HG03520 (cell line): ENCODE results near the gene FOXN4.

Experiments
- ATAC-seq: cut with Tn5 transposase; IDR thresholded peaks from one replicate; pipeline ENCODE4 v1.9.1; 2021; ENCODE audit warnings: mild to moderate bottlenecking, moderate library complexity; ENCODE audit not compliant: unreplicated experiment

Gene FOXN4

GRCh38 chr12:109284392-109284791, 24.7 kb downstream of the FOXN4 start:
- ATAC-seq: no peak

- ATAC-seq: no peak
These were observed 27.6 kb downstream of the FOXN4 start for GRCh38 chr12:109281452-109281851.

GRCh38 chr12:109279525-109279924, 29.6 kb downstream of the FOXN4 start:
- ATAC-seq: no peak

GRCh38 chr12:109278912-109279311, 30.2 kb downstream of the FOXN4 start:
- no peak for ATAC-seq

DNA sequence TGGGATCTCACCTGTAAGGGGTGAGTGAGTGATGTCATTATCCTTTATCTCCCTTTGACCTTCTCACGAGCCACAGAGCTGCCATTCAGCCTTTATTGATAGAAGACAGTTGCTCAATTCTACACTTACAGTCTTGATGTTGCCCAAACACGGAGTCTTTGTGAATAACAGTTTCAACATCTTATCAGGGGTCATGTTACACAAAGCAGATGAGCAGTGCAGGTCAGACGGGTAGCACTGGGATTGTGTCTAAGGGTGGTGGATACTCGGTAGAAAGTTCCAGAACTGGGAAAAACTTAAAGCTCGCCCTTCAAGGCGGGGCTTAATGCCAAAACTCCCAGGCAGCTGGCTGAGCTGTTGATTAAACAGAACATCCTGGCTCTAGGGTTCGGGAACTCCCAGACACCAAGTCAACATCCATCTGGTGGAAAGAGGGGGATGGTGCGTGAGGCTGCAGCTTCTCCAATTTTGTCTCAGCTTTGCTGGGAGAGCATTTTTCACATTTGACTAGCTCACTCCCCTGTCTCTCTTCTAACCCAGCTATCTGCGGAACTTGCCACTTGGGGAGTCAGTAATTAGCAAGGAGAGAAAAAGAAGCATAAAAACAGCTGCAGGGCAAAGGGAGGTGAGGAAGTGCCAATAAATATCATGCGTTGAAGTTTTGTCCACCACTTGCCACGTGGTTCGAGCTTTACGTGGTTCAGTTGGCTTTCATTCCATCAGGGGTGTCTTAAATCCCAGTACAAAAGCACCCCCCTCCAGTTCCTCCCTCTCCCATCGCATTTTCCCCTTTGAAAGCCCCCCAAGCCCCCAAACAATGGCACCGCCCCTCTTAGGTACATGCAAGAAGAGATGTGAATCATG, 31.0 kb downstream of the FOXN4 start:
- ATAC-seq: no peak

DNA sequence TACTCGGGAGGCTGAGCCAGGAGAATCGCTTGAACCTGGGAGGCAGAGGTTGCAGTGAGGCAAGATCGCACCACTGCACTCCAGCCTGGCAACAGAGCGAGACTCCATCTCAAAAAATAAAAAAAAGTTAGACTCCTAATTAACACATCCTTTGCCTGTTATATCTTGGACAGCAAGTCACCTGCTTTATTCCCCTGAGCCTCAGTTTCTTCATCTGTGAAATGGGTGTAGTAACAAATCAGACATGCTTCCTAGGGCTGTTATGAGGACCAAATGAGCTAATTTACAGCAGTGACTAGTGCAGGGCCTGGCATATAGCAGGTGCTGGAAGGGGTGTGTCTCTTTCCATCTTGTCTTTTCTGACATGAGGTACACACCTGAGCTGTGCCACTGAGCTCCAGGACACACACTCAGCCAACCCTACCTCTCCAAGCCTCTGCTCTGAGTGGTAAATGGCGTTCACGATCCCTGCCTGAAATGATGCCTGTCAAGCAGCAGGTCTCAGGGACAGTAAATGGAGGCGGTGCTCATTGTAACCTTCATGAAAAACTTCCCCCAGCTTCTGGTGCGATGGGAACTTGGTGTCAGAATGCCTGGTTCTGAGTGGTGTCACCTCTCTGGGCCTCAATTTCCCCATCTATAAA, 31.7 kb downstream of the FOXN4 start:
- no peak for ATAC-seq

GRCh38 chr12:109276160-109276559, 32.9 kb downstream of the FOXN4 start:
- ATAC-seq: no peak

DNA sequence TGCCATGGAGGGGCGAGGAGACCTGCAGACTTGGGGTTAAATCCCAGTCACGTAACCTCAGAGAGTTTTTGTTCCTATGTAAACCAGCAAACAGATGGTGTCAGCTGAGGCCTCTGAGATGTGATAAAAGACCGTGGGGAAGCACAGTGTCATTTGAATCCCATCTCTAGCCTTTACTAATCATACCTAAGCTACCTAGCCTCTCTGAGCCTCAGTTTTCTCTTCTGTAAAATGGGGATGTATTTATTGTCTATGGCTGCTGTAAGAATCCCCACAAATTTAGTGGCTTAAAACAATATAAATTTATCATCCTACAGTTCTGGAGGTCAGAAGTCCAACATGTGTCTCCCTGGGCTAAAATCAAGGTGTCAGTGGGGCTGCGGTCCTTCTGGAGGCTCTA, 33.9 kb downstream of the FOXN4 start:
- no peak for ATAC-seq

DNA sequence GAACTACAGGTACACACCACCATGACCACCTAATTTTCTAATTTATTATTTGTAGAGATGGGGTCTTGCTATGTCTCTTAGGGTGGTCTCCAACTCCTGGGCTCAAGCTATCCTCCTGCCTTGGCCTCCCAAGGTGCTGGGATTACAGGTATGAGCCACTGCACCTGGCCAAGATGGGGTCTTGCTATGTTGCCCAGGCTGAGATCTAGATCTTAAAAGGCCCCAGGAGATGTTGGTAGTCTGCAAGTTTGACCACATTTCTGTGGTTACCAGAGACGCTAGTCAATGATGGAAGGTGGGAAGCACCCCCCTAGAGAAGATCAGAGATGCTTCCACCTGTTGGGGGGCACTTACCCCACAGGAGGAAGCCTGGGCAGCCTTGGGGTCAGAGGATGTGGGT, 34.7 kb downstream of the FOXN4 start:
- ATAC-seq: no peak

- no peak for ATAC-seq
These were observed 35.7 kb downstream of the FOXN4 start for GRCh38 chr12:109273354-109273753.

- no peak for ATAC-seq
These were observed 37.7 kb downstream of the FOXN4 start for GRCh38 chr12:109271418-109271817.

DNA sequence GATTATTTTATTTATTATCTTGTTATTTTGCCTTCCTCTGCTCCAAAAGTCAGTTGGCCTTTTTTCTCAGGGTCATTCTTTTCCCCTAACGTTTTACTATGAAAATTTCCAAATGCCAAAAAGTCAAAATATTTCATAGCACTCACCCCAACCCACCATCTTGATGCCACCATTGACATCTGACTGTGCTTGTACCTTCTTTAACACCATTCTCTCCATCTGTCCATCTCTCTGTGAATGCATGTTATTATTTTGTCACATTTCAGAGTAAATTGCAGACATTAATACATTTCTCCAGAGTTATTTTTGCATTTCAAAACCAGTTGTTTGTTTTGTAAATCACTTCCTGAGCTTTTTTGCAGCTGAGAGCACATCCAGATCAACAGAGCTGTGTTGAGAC, 38.6 kb downstream of the FOXN4 start:
- no peak for ATAC-seq

DNA sequence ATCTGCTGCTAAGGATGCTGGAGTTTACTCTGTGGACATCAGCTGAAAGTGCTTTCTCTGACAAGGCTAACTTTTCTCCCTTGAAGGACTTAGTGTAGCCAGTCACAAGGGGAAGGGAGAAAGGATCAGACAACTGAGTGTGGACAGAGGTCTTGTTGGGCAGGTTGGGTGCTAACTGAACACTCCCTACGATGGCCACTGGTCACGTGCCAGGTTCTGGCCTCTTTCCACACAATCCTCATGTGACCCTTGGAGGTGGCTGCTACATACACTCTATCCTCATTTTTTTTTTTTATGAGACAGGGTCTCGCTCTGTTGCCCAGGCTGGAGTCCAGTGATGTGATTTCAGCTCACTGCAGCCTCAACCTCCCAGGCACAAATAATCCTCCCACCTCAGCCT, 39.7 kb downstream of the FOXN4 start:
- ATAC-seq: no peak

GRCh38 chr12:109268896-109269295, 40.2 kb downstream of the FOXN4 start:
- ATAC-seq: no peak

DNA sequence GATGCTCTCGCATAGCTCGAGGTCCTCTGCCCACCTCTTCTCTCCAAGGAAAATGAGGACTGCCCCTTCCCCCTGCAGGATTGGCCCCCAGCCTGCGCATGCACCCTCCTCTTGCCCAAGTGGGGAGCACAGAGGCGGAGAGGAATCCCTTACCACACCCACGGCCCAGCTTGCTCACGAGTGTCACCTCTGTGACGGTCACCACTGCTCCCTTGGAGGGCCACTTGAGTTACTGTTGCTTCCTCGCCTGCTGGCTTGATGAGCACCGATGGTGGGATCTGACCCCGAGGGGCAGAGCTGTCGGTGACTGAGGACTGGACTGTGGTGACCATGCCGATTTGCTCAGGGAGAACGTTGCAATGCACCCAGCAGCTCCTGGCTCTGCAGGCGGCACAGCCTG, 41.7 kb downstream of the FOXN4 start:
- ATAC-seq: no peak

DNA sequence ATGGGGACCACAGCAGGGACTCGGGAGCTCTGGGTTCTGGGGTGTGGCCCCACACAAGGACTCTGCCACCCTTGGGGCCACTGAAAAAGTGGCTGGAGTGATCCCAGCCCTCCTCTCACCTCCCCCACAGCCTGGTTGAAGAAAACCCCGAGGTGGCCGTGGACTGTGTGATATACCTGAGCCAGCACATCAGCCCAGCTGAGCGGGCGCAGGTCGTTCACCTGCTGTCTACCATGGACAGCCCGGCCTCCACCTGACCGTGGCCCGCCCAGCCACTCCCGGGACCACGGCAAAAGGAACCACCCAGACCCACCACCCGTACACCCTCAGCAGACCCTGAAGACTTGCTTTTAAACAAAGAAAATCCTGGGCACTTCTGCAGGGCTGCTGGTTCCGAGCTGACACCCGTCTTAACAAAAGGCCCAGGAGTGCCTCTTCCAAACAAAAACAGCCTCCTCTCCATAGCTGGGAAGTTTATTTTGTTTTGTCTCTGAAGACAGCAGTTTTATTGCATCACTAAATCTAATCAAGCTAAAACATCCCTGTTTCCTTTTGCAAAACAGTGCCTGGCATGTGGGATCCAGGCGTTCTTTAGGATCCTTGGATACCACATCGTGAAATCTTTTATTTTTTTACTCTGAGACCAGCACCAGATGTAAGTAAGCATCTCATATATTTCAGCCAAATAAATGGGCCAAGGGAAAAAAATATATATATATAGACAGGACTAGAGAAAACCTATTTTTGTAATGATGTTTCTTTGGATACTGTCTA, 42.8 kb downstream of the FOXN4 start:
- no peak for ATAC-seq

DNA sequence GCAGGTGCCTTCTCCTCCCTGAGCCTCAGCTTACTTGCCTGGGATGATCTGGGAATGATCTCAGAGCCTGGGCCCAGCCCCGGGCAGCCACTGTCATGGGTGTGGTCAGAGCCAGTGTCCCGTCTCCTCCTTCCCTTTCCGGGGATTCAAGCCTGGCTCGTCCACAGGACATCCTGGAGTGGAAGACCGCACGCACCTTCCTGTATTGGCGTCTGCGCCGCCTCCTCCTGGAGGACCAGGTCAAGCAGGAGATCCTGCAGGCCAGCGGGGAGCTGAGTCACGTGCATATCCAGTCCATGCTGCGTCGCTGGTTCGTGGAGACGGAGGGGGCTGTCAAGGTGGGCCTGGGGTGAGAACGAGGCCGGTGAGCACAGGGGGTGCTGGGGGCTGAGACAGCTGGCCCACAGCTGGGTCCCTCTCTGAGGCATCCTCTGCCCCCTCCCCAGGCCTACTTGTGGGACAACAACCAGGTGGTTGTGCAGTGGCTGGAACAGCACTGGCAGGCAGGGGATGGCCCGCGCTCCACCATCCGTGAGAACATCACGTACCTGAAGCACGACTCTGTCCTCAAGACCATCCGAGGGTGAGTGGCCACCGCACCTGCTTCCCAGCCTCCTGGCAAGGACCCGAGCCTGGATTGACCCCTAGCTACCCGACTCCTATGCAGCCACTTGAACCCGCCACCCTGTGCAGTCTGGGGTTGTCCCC, 44.0 kb downstream of the FOXN4 start:
- no peak for ATAC-seq

GRCh38 chr12:109264095-109264942, 44.8 kb downstream of the FOXN4 start:
- ATAC-seq: no peak

DNA sequence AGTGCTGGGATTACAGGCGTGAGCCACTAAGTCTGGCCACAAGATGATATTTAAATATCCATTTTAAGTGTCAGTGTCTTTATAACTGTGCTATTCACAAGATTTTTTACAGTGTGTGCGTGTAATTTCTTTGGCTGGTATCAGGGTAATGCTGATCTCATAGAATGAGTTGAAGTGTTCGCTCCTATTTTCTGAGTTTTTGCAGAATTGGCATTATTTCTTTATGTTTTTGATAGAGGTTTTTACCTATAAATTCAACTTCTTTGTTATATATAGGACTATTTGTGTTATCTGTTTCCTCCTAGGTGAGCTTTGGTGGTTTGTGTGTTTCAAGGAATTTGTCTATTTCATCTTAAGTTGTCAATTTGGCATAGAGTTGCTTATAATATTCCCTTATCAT, 45.6 kb downstream of the FOXN4 start:
- no peak for ATAC-seq

DNA sequence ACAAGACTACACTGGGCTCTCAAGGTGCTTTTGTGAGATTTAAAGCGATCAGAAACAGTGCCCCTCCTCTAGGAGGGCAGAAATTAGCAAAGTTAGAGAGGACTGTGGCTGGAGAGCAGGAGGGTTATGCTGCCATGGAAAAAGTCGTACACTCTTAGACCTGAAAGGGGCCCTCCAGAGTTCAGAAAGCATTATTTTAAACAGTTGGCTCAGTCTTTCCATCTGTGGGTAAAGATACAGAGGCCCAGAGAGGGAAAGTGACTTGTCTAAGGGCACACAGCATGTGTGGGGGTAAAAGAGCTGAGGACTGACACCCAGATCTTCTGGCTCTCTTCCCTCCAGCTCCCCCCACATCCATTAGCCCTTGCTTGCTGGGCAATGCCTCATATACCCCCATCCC, 47.1 kb downstream of the FOXN4 start:
- ATAC-seq: no peak
